D721Med (cell line): ENCODE results near the gene GFRA4.

Experiments used
- DNase-seq: peaks from one replicate; pipeline ENCODE4 v3.0.0; 2011; ENCODE audit warnings: low spot score; ENCODE audit not compliant: insufficient read length
- FAIRE-seq: peaks from 2 replicates; lab custom pipeline; 2011; peaks lifted over from hg19 to GRCh38; lab: Jason Lieb, UNC
- CTCF ChIP-seq: IDR thresholded peaks from 2 replicates; pipeline ENCODE4 v1.5.1; 2012; ENCODE audit warnings: mild to moderate bottlenecking, control low read depth; ENCODE audit not compliant: insufficient read depth; ENCODE audit errors: missing control alignments

Gene GFRA4

GRCh38 chr20:3658716-3659491, 4.3 kb downstream of the GFRA4 start:
- FAIRE-seq (no peak), DNase-seq (no peak)
- TF ChIP-seq CTCF: no peak

GRCh38 chr20:3658019-3658715, 5.0 kb downstream of the GFRA4 start:
- TF ChIP-seq CTCF: no peak
- no peak for DNase-seq
- no peak for FAIRE-seq

GRCh38 chr20:3655131-3655405, 8.1 kb downstream of the GFRA4 start:
- DNase-seq (no peak), FAIRE-seq (no peak)
- TF ChIP-seq CTCF: no peak

GRCh38 chr20:3654326-3655130, 8.7 kb downstream of the GFRA4 start:
- DNase-seq: no peak
- FAIRE-seq: no peak
- TF ChIP-seq CTCF: no peak

GRCh38 chr20:3653921-3654320, 9.3 kb downstream of the GFRA4 start:
- DNase-seq (no peak), FAIRE-seq (no peak)
- no peak for TF ChIP-seq CTCF

- DNase-seq (no peak), FAIRE-seq (no peak)
- TF ChIP-seq CTCF: no peak
Observed at GRCh38 chr20:3652676-3653596, 10.3 kb downstream of the GFRA4 start.
